HT-29 (cell line): ENCODE measurements around the gene ATP6V0E2. TPM values are rescaled to one million over a fixed set of nuclear protein-coding genes. Genes with fewer than 3 reads are reported as not detected.
A peak's percentile ranks its signal among the peaks of the same experiment; 100 is the strongest.

ENCODE experiments used
- DNase-seq: peaks from one replicate; pipeline ENCODE4 v3.0.0-alpha.2; 2015; ENCODE audit warnings: low spot score
- total RNA-seq: library from RNA; depleted of rRNA; stranded (reverse); fragments of >200 nt; shearing (Covaris generic); gene quantifications from 2 replicates; pipeline ENCODE4 v1.2.3, GENCODE V29; 2014

ATP6V0E2 gene
- total RNA-seq, 1 experiment from 2014 or later = 92.6 TPM

DNA sequence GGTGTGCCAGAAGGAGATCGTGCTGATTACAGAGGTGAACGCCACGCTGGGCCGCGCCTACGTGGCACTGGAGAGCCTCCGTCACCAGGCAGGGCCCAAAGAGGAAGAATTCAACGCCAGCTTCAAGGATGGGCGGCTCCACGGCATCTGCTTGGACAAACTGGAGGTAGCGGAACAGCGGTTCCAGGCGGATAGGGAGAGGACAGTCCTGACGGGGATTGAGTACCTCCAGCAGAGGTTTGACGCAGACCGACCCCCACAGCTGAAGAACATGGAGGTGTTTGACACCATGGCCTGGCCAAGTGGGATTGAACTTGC lies 12.1 kb upstream of the ATP6V0E2 start:
- no peak for DNase-seq

GRCh38 chr7:149862156-149862555 lies 11.6 kb upstream of the ATP6V0E2 start:
- no peak for DNase-seq

DNA sequence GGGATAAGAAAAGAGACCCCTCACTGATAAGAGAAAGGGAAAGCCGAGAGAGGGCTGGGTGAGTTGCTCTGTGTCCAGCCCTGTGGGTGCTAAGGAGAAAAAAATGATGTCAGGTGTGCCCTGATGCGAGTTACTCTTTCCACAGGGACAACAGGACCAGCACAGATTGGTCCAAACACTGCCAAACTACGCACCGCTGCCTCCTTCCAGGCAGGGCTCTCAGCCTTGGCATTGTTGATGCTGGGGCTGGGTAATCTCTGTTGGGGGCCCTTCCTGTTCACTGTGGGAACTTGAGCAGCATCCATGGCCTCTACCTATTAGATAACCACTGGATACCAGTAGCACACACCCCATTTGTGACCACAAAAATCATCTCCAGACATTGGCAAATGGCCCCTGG lies 10.3 kb upstream of the ATP6V0E2 start:
- DNase-seq = no peak

DNA sequence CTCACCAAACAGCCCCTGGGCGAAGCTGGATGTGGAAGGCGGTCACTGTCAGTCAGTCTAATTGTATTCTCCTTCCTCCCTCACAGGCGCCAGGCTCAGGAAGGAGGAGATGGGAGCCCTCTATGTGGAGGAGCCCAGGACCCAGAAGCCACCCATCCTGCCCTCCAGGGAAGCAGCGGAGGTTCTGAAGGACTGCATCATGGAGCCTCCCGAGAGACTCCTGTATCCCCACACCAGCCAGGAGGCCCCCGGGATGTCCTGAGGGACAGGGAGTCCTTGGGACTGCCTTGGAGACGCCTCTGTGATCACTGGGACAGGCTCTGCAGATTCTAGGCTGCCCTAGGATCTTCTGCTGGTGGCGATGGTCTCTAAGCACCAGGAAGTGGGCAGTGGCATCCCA lies 9.7 kb upstream of the ATP6V0E2 start:
- DNase-seq = no peak

- DNase-seq = no peak
Measured at GRCh38 chr7:149864751-149865150, 9.0 kb upstream of the ATP6V0E2 start.

DNA sequence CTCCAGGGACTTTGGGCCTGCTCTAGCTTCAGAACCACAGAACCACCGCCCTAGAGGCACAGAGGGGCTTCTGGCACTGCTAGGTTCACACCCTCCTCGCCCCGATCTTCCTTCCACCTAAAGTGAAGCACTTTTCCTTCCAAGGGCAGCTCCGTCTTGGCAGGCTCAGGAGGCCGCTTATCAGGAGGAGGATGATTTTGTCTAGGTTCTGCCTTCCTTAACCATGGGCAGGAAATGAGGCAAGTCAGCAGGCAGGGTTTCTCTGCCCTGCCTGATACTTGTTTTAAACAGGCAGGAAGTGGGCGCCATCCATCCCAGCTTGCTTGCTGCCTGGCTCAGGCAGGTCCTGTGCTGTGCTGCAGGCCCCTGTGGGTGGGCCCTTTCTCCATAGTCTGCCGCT lies 8.3 kb upstream of the ATP6V0E2 start:
- DNase-seq = no peak

DNA sequence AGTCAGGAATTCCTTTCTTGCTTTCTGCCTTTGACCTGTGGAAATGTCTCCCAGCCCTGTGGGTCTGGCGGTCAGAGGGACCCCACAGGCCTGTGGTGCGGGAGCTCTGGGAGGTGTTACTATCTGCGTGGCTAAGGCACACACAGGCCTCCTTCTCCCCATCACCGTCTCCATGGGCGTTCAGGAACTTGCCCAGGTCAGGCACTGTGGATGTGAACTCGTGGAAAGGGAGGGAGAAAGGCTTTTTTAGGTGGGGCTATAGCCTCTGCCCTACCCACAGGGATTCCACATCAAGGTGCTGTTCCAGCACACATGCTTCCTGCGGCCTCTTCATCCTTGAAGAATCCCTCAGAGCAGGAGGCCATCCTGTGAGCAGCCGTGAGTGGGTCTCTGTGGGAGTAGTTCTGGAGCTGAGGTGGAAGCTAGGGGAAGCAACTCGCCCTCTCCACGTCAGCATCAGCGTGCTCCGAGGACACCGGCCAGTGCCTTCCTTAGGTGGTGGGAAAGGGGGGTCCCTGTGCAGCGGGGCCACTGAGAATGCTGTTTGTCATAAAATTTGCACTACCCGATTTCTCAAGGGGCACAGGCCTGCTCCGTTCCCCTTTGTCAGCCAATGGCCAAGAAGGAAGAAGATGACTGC lies 7.5 kb upstream of the ATP6V0E2 start:
- no peak for DNase-seq

DNA sequence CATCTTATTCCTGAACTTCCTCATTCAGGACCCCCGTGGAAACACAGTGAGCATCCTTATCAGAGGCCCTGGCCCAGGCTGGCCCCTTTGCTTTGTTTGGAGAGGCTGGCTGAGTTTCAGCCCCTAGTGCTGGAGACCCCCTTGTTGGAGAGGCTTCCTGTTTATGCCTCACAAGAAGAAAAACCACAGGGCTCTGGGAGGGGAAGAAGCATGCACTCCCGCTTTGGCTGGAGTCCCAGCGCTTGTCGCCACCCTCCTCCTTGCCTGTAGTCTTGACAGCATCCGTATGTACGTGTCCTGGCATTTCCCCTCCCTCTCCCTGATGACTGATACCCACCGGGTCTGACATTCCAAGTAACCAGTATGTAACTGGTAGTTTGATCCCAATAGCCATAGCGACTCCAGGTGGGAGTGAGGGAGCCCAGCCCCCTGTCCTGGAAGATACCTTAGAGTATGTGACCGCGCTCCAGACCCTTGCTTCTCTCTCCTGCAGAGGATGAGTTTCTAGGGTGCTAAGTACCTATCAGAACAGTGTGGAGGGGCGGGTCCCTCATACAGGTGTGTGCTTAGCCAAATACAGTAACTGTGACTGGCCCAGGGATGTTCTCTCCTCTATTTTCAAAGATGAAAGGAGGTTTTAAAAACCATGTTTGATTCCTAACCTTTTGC lies 6.9 kb upstream of the ATP6V0E2 start:
- DNase-seq = peak; percentile 65

DNA sequence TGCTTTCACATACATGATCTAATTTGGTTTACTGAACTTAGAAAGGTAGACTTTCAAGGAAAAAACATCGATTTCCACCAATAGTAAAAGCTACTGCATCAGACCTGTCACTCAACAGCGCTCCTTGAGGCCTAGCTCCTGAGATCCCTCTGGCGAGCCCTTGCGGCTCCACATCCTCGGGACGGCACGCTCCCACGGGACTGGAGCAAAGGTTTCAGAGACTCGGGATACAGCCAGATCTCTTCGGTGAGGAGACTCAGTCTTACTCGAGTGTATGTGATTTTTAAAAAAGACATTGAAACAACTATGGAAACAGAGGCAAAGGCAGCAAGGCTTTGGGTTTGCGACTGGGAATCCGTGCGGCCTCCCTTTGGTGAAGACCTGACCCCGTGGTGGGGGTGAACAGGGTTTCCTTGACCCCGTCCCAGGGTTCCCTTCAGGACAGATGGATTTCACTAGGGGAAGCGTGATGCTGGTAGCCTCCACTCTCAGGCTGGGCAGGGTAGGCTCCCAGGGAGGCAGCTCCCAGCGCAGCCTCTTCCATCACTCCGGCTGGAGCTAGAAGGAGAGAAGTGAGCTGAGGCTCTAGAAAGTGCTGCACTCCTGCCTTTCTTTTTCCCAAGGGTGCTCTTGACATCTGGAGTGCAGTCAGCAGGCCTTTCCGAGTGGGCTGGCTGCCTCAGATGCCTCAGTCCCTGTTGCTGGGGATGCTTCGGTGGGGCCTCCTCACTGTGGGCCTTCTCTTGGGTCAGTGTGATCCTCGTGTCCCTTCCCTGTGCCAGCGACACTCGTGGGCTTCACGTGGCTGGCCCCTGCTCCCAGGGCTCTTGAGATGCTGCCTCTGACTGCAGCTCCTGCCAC lies 5.8 kb upstream of the ATP6V0E2 start:
- DNase-seq = no peak

DNA sequence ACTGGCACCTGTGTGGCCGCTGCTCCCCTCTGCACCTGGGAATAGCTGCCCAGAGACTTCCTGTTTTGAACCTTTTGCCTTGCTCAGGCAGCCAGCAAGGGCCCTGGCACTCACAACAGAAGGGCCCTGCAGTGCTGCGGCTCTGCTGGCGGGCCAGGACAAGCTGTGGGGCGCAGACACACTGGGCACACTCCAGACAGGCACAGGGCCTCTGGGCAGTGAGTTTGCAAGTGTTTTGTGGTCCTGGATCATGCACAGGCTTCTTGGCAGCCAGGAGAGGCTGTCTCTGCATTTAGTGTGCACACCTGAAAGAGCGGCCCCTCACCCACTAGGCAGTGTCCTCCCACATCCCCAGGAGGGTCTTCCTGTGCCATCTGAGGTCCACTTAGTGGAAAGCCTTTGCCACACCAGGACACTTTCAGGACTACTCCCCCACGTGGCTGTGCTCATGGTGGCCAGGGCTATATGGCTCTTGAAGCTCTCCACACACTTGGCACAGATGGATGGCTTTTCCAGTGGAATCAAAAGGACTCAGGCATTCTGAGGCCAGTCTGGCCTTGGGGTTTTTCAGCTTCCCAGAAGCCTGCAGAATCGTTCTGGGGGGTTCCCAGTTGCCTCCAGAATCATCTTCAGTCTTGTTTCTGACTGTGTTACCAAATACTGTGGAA lies 5.0 kb upstream of the ATP6V0E2 start:
- no peak for DNase-seq

DNA sequence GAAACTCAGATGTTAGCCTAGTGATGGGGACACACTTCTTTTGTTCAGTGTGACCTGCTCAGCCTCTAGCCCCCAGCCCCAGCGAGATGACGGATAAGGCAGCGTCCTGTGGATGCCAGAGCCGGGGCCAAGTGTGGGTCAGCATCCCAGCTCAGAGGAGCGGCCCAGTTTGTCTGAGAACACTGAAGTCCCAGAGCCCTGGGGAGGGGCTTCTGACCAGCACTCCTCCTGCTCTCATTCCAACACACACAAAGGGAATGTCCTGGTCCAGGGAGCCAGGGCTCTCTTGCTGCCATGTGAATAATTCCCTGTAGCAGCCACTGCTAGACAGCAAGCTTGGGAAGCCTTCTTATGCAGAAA lies 4.5 kb upstream of the ATP6V0E2 start:
- no peak for DNase-seq

DNA sequence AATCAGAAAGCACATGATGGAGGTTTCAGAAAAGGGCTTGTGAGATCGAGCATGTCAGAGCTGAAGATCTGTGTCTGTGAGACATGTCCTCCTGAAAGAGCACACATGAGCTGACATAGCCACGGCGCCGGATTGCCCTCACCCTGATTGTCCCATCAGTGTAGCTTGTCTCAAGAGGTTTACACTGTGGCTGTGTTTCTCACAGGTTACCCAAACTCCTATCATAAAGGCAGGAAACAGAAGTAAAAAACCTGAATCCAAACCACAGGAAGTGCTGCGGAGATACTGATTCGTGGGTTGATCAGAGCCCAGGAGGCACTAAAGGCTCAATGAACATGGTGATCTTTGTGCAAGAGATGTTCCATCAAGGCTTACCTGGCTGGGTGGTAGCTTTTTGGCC lies 3.9 kb upstream of the ATP6V0E2 start:
- no peak for DNase-seq

DNA sequence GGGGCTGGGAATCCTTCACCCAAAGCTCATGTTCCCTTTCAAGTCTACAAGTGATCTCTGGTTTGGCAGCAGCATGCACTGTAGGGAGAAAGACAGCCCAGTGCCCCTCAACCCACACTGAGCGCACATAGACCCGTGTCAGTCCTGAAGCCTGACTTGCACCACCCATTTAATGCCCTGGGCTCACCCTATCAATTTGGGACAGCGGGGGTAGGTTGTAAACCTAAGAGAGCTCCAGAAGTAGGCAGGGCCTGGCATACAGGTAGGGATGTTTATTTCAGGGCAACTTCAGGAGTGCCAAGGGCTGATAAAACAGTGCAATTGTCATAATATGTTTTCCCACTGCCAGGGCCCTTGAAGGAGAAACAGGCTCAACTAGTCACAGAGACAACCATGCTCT lies 3.5 kb upstream of the ATP6V0E2 start:
- DNase-seq = no peak

- DNase-seq = peak; percentile 75
Measured at GRCh38 chr7:149870701-149871483, 2.9 kb upstream of the ATP6V0E2 start.

GRCh38 chr7:149871576-149871975 lies 2.2 kb upstream of the ATP6V0E2 start:
- no peak for DNase-seq

DNA sequence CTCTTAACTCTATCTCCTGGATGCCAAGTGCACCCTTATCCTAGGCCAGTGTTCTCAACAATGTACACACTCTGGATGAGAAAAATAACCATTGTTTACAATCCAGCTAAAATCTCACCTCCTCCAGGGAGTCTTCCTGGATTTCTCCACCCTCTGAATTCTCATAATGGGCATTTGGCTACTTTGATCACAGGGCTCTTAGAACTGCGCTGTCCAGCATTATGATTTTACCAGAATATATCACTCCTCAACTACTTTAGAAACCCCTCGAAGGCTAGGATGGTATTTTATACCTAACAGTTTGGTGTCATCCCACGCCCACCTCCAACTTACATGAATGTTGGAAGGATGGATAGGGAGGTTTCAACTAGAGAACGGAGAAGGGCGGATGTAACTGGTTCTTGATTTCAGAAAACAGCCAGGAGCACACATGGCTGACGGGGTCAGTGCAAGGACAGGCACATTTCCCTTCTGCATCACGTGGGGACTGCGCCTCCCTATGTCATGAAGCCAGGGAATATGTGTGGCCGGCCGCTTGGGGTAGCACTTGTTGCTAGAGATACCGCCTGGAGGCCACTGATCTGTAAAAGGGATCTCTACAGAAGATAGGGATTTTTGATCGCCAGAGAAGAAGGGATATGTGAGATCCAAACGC lies 1.2 kb upstream of the ATP6V0E2 start:
- peak; percentile 97 for DNase-seq

DNA sequence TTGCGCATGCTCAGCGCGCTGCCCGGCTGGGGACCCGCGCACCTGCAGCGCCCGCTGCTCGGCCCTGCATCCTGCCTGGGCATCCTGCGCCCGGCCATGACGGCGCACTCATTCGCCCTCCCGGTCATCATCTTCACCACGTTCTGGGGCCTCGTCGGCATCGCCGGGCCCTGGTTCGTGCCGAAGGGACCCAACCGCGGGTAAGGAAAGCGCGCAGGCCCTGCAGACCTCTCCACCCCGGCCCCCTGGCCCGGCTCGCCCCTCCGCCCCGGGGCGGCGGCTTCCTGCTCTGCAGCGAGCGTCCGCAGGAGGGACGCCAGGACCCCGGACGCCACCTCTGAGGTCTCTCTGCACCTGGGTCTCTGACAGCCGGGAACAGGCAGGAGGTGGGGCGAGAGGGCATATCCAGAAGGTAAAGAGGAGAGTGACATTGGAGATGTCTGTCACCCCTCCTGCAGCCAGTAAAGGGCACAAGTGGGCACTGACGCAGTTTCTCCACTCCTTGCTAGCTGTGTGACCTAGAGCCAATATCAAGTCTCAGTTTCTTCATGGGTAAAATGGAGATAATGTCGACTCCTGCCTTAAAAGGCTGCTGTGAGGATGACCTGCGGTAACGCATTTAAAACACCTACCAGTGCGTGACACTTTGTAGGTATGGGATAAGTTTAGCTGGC lies 338 bp downstream of the ATP6V0E2 start:
- peak; percentile 27 for DNase-seq

- no peak for DNase-seq
Measured at GRCh38 chr7:149874644-149875028, 867 bp downstream of the ATP6V0E2 start.

DNA sequence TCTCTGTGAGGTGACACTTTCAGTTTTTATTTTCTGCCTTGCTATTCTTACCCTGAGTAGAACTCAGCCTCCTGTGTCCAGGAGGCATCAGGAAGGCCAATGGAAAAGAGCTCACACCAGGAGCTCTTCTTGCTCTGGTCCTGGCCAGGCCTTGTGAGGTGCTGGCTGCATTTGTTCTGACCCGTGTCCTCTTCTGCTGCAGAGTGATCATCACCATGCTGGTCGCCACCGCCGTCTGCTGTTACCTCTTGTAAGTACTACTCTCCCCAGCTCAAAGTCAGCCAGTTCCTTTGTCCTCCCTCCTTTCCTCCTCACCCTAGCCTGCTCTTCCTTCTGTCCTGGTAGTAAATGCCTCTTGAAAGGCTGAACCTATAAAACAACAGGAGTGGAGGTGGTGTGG lies 1.6 kb downstream of the ATP6V0E2 start:
- DNase-seq = no peak

- no peak for DNase-seq
Measured at GRCh38 chr7:149877890-149878522, 4.2 kb downstream of the ATP6V0E2 start.
